Tibial nerve (tissue), 4 donors: ENCODE results near the gene PDK4. TPM values are rescaled to one million over a fixed set of nuclear protein-coding genes. Genes with fewer than 3 reads are reported as not detected.

Experiments used
- DNase-seq, 2 donors: peaks; one replicate each; pipeline ENCODE4 v3.0.0-alpha.2; 2019; ENCODE audit warnings: low spot score in 2 of 2
- H3K27ac ChIP-seq, 4 donors: fragments of 200-600 bp; sonication (generic) in 3 of 4; one replicate each; pipeline ENCODE4 v1.5.1; 2017 to 2019; ENCODE audit warnings: mild to moderate bottlenecking in 1 of 4
- H3K27me3 ChIP-seq, 2 donors: fragments of 200-600 bp; sonication (generic) in 1 of 2; one replicate each; pipeline versions ENCODE4 v1.5.1 to v1.6.0; 2017 to 2019
- H3K36me3 ChIP-seq, 3 donors: fragments of 200-600 bp; sonication (generic); one replicate each; pipeline ENCODE4 v1.5.1; 2018 to 2019
- H3K4me1 ChIP-seq, 4 donors: fragments of 200-600 bp; sonication (generic) in 3 of 4; one replicate each; pipeline ENCODE4 v1.5.1; 2017 to 2019
- H3K4me3 ChIP-seq, 4 donors: fragments of 200-600 bp; sonication (generic) in 3 of 4; one replicate each; pipeline ENCODE4 v1.5.1; 2017 to 2019; ENCODE audit warnings: mild to moderate bottlenecking in 1 of 4, moderate library complexity in 1 of 4
- H3K9me3 ChIP-seq, 4 donors: fragments of 200-600 bp; sonication (generic) in 3 of 4; one replicate each; pipeline ENCODE4 v1.5.1; 2017 to 2019
- EP300 ChIP-seq, 2 donors: sonication (generic); formaldehyde crosslinking; IDR thresholded peaks; one replicate each; pipeline ENCODE4 v1.6.1; 2017; ENCODE audit warnings: antibody characterized with exemption in 2 of 2, mild to moderate bottlenecking in 1 of 2
- POLR2A ChIP-seq, 2 donors: fragments of 450-650 bp; IDR thresholded peaks; one replicate each; pipeline ENCODE4 v1.6.1; 2017; ENCODE audit warnings: antibody characterized with exemption in 2 of 2, mild to moderate bottlenecking in 2 of 2, moderate library complexity in 2 of 2
- WGBS, 2 donors: methylation state at CpG; one replicate each; pipeline ENCODE4 v1.1.5; 2018; 5-methylcytosine and 5-hydroxymethylcytosine counted together
- total RNA-seq, 4 donors: library from RNA; depleted of rRNA; stranded (reverse); fragments of >200 nt; gene quantifications; one replicate each; pipeline ENCODE4 v1.1.0, GENCODE V29; 2016
- TF ChIP-seq, protein P1 (sequence below), 5 experiments: fragments of 200-600 bp in 3 of 5; fragments of 450-650 bp in 2 of 5; sonication (generic) in 3 of 5; IDR thresholded peaks; one replicate each; pipeline ENCODE4 v1.5.1; 2016 to 2019; ENCODE audit warnings: antibody characterized with exemption in 5 of 5, mild to moderate bottlenecking in 3 of 5, moderate library complexity in 2 of 5

PDK4 gene
- total RNA-seq, 4 donors from 2014 or later: 490 to 939 (median 827) TPM

DNA sequence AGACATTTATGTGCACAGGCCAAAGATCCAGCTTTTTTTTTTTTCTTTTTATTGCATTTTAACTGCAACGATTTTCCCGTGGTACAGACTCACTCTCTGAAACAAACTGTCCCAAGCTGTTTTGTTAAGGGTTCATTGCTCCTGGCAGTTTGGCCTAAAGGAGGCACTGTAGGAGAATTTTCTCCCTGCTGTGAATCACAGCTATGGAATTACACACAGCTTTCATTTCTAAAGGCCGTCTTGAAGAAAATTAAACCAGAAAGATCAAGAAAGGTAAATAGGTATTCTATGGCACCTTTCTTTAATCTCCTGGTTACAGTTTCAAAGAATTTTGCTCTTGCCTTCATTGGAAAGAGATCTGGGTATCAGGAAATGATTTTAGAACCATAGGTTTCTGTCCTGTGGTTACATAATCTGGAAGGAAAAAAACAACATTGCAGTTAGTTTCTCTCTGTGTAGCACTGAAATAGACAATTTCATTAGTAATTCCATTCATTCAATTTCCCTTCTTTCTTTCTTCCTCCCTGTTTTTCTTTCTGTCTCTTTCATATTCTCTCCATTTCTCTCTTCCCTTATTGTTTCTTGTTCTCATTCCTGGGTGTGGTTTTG lies 51.2 kb downstream of the PDK4 start:
- TF ChIP-seq EP300 (IDR thresholded peaks at IDR 0.05) (peak; percentile 48 to 86), POLR2A (IDR thresholded peaks at IDR 0.05) (peak in 1 of 2 donors; percentile 23)
- TF ChIP-seq, protein P1, sequence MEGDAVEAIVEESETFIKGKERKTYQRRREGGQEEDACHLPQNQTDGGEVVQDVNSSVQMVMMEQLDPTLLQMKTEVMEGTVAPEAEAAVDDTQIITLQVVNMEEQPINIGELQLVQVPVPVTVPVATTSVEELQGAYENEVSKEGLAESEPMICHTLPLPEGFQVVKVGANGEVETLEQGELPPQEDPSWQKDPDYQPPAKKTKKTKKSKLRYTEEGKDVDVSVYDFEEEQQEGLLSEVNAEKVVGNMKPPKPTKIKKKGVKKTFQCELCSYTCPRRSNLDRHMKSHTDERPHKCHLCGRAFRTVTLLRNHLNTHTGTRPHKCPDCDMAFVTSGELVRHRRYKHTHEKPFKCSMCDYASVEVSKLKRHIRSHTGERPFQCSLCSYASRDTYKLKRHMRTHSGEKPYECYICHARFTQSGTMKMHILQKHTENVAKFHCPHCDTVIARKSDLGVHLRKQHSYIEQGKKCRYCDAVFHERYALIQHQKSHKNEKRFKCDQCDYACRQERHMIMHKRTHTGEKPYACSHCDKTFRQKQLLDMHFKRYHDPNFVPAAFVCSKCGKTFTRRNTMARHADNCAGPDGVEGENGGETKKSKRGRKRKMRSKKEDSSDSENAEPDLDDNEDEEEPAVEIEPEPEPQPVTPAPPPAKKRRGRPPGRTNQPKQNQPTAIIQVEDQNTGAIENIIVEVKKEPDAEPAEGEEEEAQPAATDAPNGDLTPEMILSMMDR (IDR thresholded peaks at IDR 0.05): peak; percentile 63 to 86 (median 66)
- Histone ChIP-seq H3K4me1 (peaks cover 0 to 60% (median 43%) of the 10 kb centered on the region in 4 donors), H3K9me3 (no peaks in the 10 kb centered on the region), H3K4me3 (peak overlapping the region in 3 of 4 donors; percentile 4 to 39 (median 24)), H3K36me3 (no peaks in the 10 kb centered on the region), H3K27me3 (no peaks in the 10 kb centered on the region), H3K27ac (peak overlapping the region; percentile 64 to 98 (median 83))
- 3% methylated on average over 3 of the region's 3 CpGs for WGBS, 2 donors
- peak in 1 of 2 donors; percentile 72 for DNase-seq

DNA sequence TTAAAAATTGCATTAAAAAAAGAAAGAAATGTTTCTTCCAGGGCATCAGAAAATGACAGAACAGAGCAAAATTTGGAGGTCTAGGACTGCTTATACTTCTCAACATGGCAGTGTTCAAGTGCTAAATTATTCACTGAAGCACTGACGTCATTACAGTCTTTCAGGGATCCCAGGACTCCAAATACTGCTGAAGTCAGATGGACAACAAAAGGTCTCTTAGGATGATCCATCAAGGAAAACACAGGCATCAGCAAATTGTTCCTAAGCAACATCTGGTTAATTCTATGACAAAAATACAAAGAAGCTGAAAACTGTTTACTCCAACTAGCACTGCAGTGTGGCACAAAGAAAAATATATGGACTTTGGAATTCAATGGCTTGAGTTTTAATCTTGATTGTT lies 52.1 kb downstream of the PDK4 start:
- Histone ChIP-seq H3K4me1 (peaks cover 0 to 50% (median 36%) of the 10 kb centered on the region in 4 donors), H3K27ac (peak overlapping the region in 3 of 4 donors; percentile 76 to 98 (median 90)), H3K27me3 (no peaks in the 10 kb centered on the region), H3K4me3 (no peak overlapping the region), H3K9me3 (no peaks in the 10 kb centered on the region), H3K36me3 (no peaks in the 10 kb centered on the region)
- no peak for DNase-seq
- WGBS, 2 donors: 50 to 64% methylated on average over 1 of the region's 1 CpG
- no peak for TF ChIP-seq POLR2A (IDR thresholded peaks at IDR 0.05)
- TF ChIP-seq EP300 (IDR thresholded peaks at IDR 0.05): no peak
- TF ChIP-seq, protein P1 (IDR thresholded peaks at IDR 0.05): no peak

DNA sequence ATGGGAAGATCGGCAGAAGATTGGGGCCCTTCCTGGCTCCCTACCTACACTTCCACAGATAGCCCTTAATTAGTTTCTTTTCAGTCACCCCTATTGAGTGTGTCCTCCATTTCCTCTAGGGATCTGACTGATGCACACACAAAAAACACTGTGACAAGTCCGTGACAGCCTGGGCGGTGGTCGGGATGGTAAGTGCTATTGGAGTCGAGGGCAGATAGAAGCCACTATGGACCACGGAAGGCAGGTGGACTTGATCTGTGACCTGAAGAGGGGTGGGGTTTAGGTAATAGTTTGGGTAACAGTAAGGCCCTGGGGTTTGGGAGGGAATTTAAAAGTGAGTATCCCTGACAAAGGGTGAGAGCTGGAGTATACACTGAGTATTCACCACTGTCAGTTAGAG lies 53.0 kb downstream of the PDK4 start:
- Histone ChIP-seq H3K9me3 (no peaks in the 10 kb centered on the region), H3K27me3 (no peaks in the 10 kb centered on the region), H3K27ac (peak overlapping the region in 1 of 4 donors; percentile 98), H3K36me3 (no peaks in the 10 kb centered on the region), H3K4me3 (no peak overlapping the region), H3K4me1 (peaks cover 0 to 42% (median 28%) of the 10 kb centered on the region in 4 donors)
- no peak for DNase-seq
- 90 to 92% methylated on average over 6 of the region's 6 CpGs for WGBS, 2 donors
- TF ChIP-seq, protein P1 (IDR thresholded peaks at IDR 0.05): no peak
- TF ChIP-seq POLR2A (IDR thresholded peaks at IDR 0.05): no peak
- no peak for TF ChIP-seq EP300 (IDR thresholded peaks at IDR 0.05)

DNA sequence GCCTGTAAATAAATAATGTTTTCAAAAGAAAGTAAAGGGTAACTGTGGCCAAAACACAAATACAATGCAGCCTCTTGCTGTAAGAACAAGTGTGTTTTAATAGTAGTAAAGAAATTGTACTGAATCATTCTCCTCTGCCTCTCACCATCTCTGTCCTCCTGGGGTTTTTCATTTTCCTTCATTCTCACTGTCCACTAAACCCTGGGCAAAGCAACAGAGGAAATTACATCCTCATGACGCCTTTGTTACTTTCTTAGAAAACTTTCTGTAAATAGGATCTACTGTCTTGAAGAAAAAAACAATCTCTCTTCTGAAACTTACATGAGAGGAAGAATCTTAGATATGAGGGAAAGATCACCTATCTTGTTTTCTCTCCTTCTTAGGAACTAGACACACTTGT lies 56.0 kb downstream of the PDK4 start:
- no peaks in the 10 kb centered on the region for H3K36me3 ChIP-seq
- H3K4me3 ChIP-seq: no peak overlapping the region
- 52 to 59% methylated on average over 1 of the region's 1 CpG for whole genome bisulfite sequencing, 2 donors
- H3K9me3 ChIP-seq: no peaks in the 10 kb centered on the region
- TF ChIP-seq EP300 (IDR thresholded peaks at IDR 0.05): no peak
- TF ChIP-seq, protein P1 (IDR thresholded peaks at IDR 0.05): no peak
- no peak for TF ChIP-seq POLR2A (IDR thresholded peaks at IDR 0.05)
- H3K27ac ChIP-seq: peak overlapping the region in 1 of 4 donors; percentile 26
- no peaks in the 10 kb centered on the region for H3K27me3 ChIP-seq
- peaks cover 0 to 12% (median 5%) of the 10 kb centered on the region in 4 donors for H3K4me1 ChIP-seq
- DNase-seq: no peak

DNA sequence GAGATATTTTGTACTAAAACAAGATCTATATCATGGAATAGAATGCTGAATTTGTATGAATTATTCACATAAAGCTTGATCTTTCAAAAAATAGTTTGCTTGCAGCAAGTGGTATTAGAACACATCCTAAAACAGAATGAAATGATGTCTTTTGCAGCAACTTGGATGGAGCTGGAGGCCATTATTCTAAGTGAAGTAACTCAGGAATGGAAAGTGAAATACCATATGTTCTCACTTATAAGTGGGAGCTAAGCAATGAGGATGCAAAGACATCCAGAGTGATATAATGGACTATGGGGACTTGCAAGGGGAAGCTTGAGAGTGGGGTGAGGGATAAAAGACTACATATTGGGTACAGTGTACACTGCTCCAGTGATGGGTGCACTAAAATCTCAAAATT lies 56.9 kb downstream of the PDK4 start:
- no peak overlapping the region for H3K27ac ChIP-seq
- TF ChIP-seq, protein P1 (IDR thresholded peaks at IDR 0.05): no peak
- TF ChIP-seq POLR2A (IDR thresholded peaks at IDR 0.05) (no peak), EP300 (IDR thresholded peaks at IDR 0.05) (no peak)
- DNase-seq: no peak
- no peaks in the 10 kb centered on the region for H3K27me3 ChIP-seq
- H3K4me1 ChIP-seq: peaks cover 0 to 7% (median 3%) of the 10 kb centered on the region in 4 donors
- H3K36me3 ChIP-seq: no peaks in the 10 kb centered on the region
- H3K4me3 ChIP-seq: no peak overlapping the region
- H3K9me3 ChIP-seq: no peaks in the 10 kb centered on the region
